ENCODE measurements around the gene SF3B3. TPM values are rescaled to one million over a fixed set of nuclear protein-coding genes. Genes with fewer than 3 reads are reported as not detected.

The SF3B3 gene
- total RNA-seq, 2 experiments from 2014 or later, result 303 to 331 TPM

DNA sequence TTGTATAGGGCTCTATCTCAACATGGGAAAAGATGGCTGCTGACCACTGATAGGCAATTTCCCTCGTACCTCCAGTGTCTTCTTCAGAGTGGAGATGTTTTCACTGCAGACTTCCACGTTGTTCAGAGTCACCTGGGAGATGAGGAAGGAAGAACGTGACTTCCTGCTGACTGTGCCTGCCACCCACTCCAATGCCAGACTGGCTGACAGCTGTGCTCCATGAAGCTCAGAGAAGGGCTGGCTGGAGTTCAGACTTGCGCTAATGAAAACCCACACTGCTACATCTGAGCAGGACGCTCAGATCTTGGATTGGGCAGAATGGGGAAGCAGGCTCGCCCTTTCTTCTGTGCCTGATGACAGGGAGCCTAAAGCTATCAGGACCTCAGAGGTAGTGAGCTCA lies 33.4 kb upstream of the SF3B3 start:
- Mint-ChIP-seq H3K27me3 (no peaks in the 10 kb centered on the region), H3K27ac (no peak overlapping the region), H3K4me3 (no peak overlapping the region), H3K36me3 (peaks cover 33% of the 10 kb centered on the region), H3K4me1 (peaks cover 15% of the 10 kb centered on the region), H3K9me3 (no peaks in the 10 kb centered on the region)
- no peak for DNase-seq
- POLR2A ChIA-PET, result interaction anchor here (0.7 kb wide), 1 partner anchor 71 kb away, joined by 3 read pairs; no protein-coding TSS in a partner anchor
- no peak for ATAC-seq (ENCODE audit: low read depth)

DNA sequence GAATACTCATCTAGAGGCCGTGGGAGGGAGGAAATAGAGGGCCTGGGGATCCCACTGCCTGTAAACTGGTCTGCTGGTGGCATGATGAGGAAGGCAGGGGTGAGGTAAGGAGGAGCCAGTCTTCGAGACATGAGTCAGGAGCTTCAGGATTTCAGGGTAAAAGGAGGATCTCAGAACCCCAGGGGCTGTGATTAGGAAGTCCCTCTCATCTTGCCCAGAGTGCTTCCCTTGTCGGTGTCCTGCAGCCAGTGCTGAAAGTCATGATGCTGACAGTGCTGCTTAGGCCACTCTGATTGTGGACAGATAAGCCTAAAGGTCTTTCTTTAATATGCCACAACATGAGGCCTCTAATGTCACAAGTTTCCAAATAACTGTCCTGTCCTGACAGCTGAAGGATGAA lies 29.8 kb upstream of the SF3B3 start:
- DNase-seq, result no peak
- peaks cover 42% of the 10 kb centered on the region for H3K36me3 Mint-ChIP-seq
- H3K27ac Mint-ChIP-seq, result peak overlapping the region; percentile 19
- no peaks in the 10 kb centered on the region for H3K9me3 Mint-ChIP-seq
- ATAC-seq (ENCODE audit: low read depth), result no peak
- H3K27me3 Mint-ChIP-seq, result no peaks in the 10 kb centered on the region
- H3K4me1 Mint-ChIP-seq, result peaks cover 15% of the 10 kb centered on the region
- POLR2A ChIA-PET, result no interaction called here
- no peak overlapping the region for H3K4me3 Mint-ChIP-seq

DNA sequence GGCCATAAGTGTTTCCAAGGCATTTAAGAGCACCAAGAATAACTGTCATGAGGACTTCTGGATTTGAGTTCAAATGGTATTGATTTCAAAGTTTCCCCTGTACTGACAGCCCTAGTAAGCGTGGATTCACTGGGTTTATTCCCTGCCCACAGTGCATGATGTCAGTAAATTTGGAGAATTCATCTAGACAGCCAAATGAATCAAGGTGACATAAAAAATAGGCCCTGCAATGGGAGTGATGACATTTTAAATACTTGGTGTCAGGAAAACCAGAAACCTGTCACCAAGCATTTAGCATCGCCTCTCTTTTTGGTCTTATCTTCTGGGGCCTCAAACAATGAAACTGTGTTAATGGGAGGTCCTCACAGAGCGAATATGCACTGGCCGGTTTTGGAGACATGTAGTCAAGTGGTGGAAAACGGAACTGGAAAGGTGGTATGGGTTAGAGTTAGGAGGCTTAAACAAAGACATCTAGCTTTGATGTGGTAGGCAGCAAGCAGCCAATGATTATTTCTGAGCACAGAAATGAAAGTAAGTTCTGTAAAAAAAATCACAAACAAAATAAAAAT lies 29.3 kb upstream of the SF3B3 start:
- Mint-ChIP-seq H3K4me3 (peak overlapping the region; percentile 33), H3K27ac (peak overlapping the region; percentile 79)
- peak; percentile 73 for ATAC-seq (ENCODE audit: low read depth)

DNA sequence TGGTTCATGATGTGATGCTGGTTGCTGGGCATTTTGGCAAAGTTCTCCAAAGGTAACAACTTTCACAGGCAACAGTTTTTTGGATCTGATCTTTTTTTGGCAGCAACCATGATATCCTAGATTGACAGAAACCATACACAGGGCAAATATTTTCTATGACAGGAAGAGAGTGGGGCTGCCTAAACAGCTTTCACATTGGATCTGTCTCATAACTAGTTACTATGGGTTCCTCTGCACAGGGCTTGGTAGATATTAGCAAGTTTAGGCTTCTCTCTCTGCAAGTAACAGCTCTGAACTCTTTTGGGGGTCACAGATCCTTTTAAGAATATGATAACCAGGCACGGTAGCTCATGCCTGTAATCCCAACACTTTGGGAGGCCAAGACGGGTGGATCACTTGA lies 28.8 kb upstream of the SF3B3 start:
- no peak for DNase-seq
- H3K9me3 Mint-ChIP-seq, result no peaks in the 10 kb centered on the region
- peak; percentile 58 for ATAC-seq (ENCODE audit: low read depth)
- H3K27me3 Mint-ChIP-seq, result no peaks in the 10 kb centered on the region
- peaks cover 40% of the 10 kb centered on the region for H3K36me3 Mint-ChIP-seq
- peaks cover 15% of the 10 kb centered on the region for H3K4me1 Mint-ChIP-seq
- peak overlapping the region; percentile 79 for H3K27ac Mint-ChIP-seq
- H3K4me3 Mint-ChIP-seq, result peak overlapping the region; percentile 33
- POLR2A ChIA-PET, result interaction anchor here (1.3 kb wide), 1 partner anchor 28 kb away, joined by 5 read pairs; the partner anchor contains the start of gene COG4

More for the DNA sequence above, 29.3 kb upstream of the SF3B3 start:
- no peaks in the 10 kb centered on the region for H3K27me3 Mint-ChIP-seq
- H3K36me3 Mint-ChIP-seq, result peaks cover 43% of the 10 kb centered on the region
- peaks cover 15% of the 10 kb centered on the region for H3K4me1 Mint-ChIP-seq
- DNase-seq, result no peak
- POLR2A ChIA-PET, result no interaction called here
- H3K9me3 Mint-ChIP-seq, result no peaks in the 10 kb centered on the region

DNA sequence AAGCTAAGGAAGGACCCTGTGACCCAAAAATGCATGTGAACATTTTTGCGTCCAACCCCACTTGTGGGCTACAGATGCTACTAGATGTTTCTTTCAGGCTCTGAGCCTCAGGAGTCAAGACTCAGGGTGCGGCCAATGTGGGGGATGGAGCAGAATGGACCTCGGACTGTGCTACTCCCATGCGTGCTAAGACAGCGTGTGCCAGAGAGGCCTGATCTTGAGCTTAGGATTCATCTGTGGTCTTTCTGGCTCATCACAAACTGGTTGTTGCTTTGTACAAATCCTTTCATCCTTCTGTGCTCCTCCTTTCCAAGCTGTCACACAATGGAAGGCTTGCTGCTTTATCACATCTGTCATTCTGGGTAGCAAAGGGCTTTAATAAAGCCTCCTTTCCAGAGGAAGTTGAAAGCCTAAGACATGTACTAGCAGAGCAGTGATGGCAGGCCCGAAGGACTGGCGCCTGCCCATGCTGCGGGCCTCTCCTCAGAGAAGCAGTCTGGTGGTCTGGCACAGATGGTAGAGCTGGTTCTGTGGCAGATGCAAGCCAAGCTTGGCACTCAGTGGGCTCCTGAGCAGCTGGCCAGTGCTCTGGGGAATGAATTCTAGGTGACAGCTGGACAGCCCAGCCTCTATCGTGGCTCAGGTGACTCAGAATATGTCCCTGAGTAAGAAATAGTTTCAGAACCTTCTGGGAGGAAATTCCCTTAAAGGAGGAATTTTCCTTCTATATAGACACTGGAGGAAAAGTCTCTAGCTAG lies 28.0 kb upstream of the SF3B3 start:
- Mint-ChIP-seq H3K4me3 (no peak overlapping the region), H3K27ac (no peak overlapping the region), H3K36me3 (peaks cover 40% of the 10 kb centered on the region), H3K4me1 (peaks cover 15% of the 10 kb centered on the region), H3K9me3 (no peaks in the 10 kb centered on the region), H3K27me3 (no peaks in the 10 kb centered on the region)
- no peak for ATAC-seq (ENCODE audit: low read depth)
- POLR2A ChIA-PET, result interaction anchor here (0.6 to 1.3 kb wide), 2 partner anchors 27 to 147 kb away, joined by 3 to 5 read pairs; partner anchors contain the start of gene COG4
- DNase-seq, result no peak

DNA sequence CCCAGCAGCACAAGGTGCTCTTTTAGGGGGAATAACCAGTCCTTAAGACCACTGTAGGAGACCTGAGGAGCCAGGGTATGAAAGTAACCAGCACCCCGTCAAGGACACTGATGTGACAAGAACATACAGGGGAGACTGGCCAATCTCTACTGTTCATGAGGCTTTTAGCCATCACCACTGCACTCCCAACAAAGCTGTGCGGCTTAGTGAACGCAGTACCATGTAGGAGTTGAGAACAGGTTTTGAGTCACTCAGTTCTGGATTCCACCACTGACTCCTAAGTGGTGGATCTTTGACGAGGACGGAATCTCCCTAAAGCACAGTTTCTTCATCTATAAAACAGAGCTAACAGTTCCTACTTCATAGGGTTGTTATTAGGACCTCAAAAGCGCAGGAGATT lies 27.1 kb upstream of the SF3B3 start:
- Mint-ChIP-seq H3K27ac (no peak overlapping the region), H3K9me3 (no peaks in the 10 kb centered on the region), H3K36me3 (peaks cover 38% of the 10 kb centered on the region), H3K27me3 (no peaks in the 10 kb centered on the region), H3K4me3 (no peak overlapping the region), H3K4me1 (peaks cover 15% of the 10 kb centered on the region)
- ATAC-seq (ENCODE audit: low read depth) (no peak), DNase-seq (no peak)
- POLR2A ChIA-PET, result interaction anchor here (0.6 to 1.2 kb wide), 3 partner anchors 26 to 52 kb away, joined by 3 read pairs; partner anchors contain the start of gene COG4

DNA sequence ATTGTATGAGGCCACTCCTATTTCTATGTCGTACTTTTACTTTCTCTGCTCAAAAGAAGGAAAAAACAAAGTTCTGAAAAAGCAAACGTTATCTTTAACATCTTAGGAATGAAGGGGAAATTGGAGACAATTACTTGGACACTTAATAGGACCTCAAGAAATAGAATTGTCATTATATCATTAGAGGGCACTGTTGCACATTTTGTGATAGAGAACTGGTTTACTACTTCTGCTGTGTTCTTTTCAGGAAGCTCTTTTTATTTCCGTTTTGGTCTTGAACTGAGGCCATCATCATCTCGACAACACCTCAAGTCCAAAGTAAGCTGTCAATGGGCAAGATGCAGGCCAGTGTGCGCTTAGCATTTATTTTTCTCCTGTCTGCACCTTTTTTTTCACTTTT lies 14.9 kb upstream of the SF3B3 start:
- peak overlapping the region; percentile 53 for H3K27ac Mint-ChIP-seq
- H3K36me3 Mint-ChIP-seq, result peaks cover 25% of the 10 kb centered on the region
- POLR2A ChIA-PET, result interaction anchor here (0.6 to 1.0 kb wide), 7 partner anchors 8 to 188 kb away, joined by 3 to 4 read pairs (median 3); partner anchors contain the start of genes COG4, DDX19A and SF3B3
- no peaks in the 10 kb centered on the region for H3K27me3 Mint-ChIP-seq
- H3K4me1 Mint-ChIP-seq, result peaks cover 7% of the 10 kb centered on the region
- DNase-seq, result no peak
- ATAC-seq (ENCODE audit: low read depth), result peak; percentile 47
- H3K4me3 Mint-ChIP-seq, result no peak overlapping the region
- no peaks in the 10 kb centered on the region for H3K9me3 Mint-ChIP-seq

DNA sequence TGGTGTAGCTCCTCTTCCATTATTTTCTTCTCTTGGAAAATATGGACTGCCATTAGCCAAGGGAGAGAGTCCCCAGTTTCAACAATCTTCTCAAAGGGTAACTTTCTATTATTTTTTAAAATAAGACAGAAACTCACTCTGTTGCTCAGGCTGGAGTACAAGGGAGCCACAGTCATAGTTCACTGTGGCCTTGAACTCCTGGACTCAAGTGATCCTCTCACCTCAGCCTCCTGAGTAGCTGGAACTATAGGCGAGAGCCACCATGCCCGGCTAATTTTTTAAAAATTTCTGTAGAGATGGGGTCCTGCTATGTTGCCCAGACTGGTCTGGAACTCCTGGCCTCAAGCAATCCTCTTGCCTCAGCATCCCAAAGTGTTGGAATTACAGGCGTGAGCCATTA lies 13.4 kb upstream of the SF3B3 start:
- DNase-seq, result no peak
- Mint-ChIP-seq H3K36me3 (peaks cover 25% of the 10 kb centered on the region), H3K4me3 (no peak overlapping the region), H3K27ac (no peak overlapping the region), H3K27me3 (no peaks in the 10 kb centered on the region), H3K9me3 (no peaks in the 10 kb centered on the region), H3K4me1 (peaks cover 7% of the 10 kb centered on the region)
- ATAC-seq (ENCODE audit: low read depth), result no peak
- POLR2A ChIA-PET, result no interaction called here

DNA sequence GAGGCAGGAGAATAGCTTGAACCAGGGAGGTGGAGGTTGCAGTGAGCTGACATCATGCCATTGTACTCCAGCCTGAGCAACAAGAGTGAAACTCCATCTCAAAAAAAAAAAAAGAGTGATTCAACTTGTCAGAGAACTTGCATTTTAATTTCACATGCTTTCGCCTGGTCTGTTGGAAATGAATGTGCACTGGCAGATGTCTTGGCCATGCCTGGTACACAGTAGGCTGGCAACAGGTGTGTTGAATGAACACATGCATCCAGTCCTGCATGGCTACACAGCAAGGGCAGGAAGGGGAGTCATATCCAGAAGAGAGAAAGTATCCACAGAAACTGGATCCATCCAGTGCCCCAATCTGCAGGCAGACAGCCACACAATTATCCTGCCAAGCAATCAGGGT lies 11.8 kb upstream of the SF3B3 start:
- H3K27me3 Mint-ChIP-seq, result no peaks in the 10 kb centered on the region
- H3K4me3 Mint-ChIP-seq, result no peak overlapping the region
- ATAC-seq (ENCODE audit: low read depth), result no peak
- H3K36me3 Mint-ChIP-seq, result peaks cover 27% of the 10 kb centered on the region
- POLR2A ChIA-PET, result no interaction called here
- no peak overlapping the region for H3K27ac Mint-ChIP-seq
- no peaks in the 10 kb centered on the region for H3K9me3 Mint-ChIP-seq
- no peak for DNase-seq
- H3K4me1 Mint-ChIP-seq, result peaks cover 7% of the 10 kb centered on the region

DNA sequence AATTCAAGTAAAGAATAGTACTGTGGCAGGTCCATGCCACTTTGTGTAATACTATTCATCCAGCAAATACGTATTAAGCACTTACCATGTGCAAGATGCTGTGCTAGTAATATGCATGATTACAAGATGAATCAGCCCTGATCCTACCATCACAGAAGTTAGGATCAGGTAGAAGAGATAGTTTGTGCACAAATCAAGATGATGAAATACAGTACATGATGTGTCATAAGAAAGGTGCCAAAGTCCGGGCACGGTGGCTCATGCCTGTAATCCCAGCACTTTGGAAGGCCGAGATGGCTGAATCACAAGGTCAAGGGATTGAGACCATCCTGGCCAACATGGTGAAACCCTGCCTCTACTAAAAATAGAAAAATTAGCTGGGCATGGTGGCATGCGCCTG lies 11.2 kb upstream of the SF3B3 start:
- no peaks in the 10 kb centered on the region for H3K27me3 Mint-ChIP-seq
- peaks cover 7% of the 10 kb centered on the region for H3K4me1 Mint-ChIP-seq
- no peak overlapping the region for H3K4me3 Mint-ChIP-seq
- ATAC-seq (ENCODE audit: low read depth), result no peak
- H3K36me3 Mint-ChIP-seq, result peaks cover 26% of the 10 kb centered on the region
- DNase-seq, result no peak
- no peaks in the 10 kb centered on the region for H3K9me3 Mint-ChIP-seq
- H3K27ac Mint-ChIP-seq, result no peak overlapping the region
- POLR2A ChIA-PET, result no interaction called here

DNA sequence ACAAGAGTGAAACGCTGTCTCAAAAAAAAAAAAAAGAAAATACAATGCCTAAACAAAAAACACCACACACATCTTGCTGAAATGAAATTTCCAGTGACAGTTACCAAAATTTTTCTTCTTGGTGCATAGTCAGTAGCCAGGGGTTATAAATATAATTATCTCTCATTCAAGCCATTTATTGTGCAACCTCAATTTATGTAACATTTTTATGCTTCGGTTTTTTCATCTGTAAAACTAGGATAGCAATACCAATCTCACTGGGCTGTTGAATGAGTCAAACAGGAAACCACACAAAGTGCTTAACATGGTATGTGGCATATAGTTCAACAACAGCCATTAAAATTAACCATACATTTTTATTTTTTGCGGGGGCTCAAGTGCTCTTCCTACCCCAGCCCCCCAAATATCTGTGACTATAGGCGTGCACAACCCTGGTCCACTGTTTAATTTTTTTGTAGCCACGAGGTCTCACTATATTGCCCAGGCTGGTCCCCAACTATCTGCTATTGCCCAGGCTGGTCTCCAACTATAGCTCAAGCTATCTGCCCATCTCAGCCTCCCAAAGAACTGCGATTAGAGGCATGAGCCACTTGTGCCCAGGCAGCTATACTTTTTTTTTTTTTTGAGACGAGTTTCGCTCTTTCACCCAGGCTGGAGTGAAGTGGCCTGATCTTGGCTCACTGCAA lies 2.9 kb upstream of the SF3B3 start:
- Mint-ChIP-seq H3K9me3 (no peaks in the 10 kb centered on the region), H3K27me3 (no peaks in the 10 kb centered on the region), H3K4me1 (peaks cover 24% of the 10 kb centered on the region), H3K4me3 (peak overlapping the region; percentile 97), H3K27ac (peak overlapping the region; percentile 91), H3K36me3 (peaks cover 24% of the 10 kb centered on the region)
- peak; percentile 46 for ATAC-seq (ENCODE audit: low read depth)
- peak; percentile 31 for DNase-seq
- POLR2A ChIA-PET, result interaction anchor here (0.7 to 1.0 kb wide), 5 partner anchors 12 to 269 kb away, joined by 3 to 7 read pairs (median 4); partner anchors contain the start of genes AARS1 and EXOSC6

DNA sequence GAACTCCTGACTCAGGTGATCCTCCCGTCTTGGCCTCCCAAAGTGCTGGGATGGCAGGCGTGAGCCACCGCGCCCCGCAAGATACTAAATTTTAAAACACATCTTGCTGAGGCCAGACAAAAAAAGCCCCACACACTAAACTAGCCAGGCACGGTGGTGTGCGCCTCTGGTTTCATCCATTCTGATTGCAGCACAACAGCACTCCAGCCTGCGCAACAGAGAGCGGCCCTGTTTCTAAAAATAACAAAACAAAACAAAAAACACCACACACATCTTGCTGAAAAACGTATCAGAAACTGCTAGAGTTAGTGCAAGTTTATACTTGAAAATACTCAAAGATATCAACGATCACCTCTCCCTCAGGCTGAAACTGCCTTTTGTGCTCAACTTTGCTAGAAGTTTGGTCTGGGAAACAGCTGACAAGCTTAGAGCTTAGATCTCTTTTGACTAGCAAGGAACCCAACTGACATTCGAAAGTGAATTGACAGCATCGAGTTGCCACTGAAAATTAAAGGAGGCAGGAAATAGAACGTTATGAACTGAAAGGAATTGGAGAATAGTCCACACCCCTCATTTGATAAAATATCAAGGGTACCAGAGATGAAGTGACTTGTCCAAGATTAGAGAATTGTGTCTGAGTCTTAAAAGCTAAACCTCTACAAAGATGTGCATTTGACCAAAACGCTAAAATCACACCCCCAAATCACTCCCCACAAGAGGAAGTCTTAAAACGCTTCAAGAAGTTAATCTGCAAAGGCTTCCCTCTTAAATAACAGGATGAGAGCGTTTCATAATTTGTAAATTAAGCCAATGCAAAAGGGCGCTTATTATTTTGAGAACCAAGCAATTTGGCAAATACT lies 1.2 kb upstream of the SF3B3 start:
- ATAC-seq (ENCODE audit: low read depth) (no peak), DNase-seq (no peak)
- Mint-ChIP-seq H3K9me3 (no peaks in the 10 kb centered on the region), H3K36me3 (peaks cover 32% of the 10 kb centered on the region), H3K27me3 (no peaks in the 10 kb centered on the region), H3K4me3 (peak overlapping the region; percentile 97), H3K4me1 (peaks cover 37% of the 10 kb centered on the region), H3K27ac (peak overlapping the region; percentile 98)
- POLR2A ChIA-PET, result interaction anchor here (0.7 to 4.5 kb wide), 18 partner anchors 10 to 270 kb away, joined by 3 to 63 read pairs (median 3); partner anchors contain the start of genes AARS1, DDX19A, DDX19B and EXOSC6

Data from activated naive CD8-positive, alpha-beta T cell treated with anti-CD3 and anti-CD28 coated beads, Interleukin-2, amount 10 ng/mL, durations not matched to agents 7 days and 5 days (primary cell).